DOHH2 (cell line): ENCODE measurements around the gene FAM168B.

Experiments
- CTCF ChIP-seq: fragments of 200-600 bp; sonication (generic); IDR thresholded peaks from one replicate; pipeline ENCODE4 v1.5.1; 2014; ENCODE audit warnings: antibody characterized with exemption, mild to moderate bottlenecking, low read depth, low read length; ENCODE audit not compliant: poor library complexity, severe bottlenecking
- EZH2phosphoT487 ChIP-seq: fragments of 200-600 bp; sonication (generic); IDR thresholded peaks from 2 replicates; pipeline ENCODE4 v1.6.1; 2017; ENCODE audit warnings: borderline replicate concordance, mild to moderate bottlenecking, antibody characterized with exemption, low read length, moderate library complexity, mixed read lengths

DNA sequence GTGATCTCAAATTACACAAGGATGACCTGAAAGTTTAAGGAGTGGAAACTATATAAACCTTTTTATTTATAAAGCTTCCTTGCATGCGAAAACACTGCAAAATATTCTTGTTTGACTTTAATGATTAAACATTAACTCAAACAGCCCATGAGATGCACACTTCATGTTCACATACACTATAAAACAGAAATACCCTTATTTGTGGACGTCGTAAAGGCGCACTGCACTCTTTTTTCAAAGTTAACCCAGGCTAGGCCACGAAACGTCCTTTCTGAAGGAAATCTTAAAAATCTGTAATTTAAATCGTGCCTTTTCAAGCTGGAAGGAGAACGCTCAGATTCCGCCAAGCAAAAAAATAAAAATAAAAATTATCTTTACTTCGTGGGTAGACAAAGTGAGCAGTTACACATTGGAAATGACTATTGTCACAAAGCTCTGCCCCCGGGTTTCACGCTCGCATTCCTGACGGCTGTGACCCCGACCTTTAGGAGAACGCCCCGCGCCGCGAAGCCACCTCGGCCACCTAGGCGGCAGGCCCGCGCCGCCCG is 728 bp downstream of the FAM168B start:
- TF ChIP-seq CTCF (no peak), EZH2phosphoT487 (no peak)
